ENCODE data around the gene NRXN3. TPM values are rescaled to one million over a fixed set of nuclear protein-coding genes. Genes with fewer than 3 reads are reported as not detected.

Gene NRXN3
- total and polyA plus RNA-seq, 2 of the 4 experiments (the other 2 are of a cell fraction): 4.8 to 25.1 TPM

DNA sequence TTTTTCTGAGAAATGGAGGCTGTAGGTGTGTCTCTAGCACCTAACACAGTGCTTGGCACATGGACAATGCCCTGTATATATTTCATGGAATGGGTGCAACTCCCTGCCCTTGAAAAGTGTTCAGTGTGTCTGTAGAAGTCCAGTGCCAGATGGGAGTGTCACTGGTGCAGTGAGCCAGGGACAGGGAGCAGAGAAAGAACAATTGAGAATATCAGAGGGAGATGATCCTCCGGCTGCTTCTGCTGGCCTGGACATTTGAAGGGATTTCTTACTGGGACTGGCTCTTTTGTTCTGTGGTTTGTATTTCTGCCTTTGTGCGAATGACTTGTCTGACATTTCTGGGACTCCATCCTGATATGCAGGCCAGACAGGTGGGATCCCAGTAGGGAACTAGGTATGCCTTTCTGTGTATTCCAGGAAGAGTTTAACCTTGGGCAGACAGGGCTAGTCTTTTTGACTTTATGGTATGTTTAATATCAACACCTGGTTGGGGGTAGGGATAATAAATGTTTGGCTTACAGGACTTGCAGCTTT, 328.0 kb downstream of the NRXN3 start:
- in situ Hi-C loops (cut with MboI; ENCODE audit: low sequenced_read_pairs): no loop called here
- no peak overlapping the region for H3K56ac ChIP-seq (ENCODE audit: extremely low read depth, insufficient read depth, low read length)
- no peak overlapping the region for H3K23ac ChIP-seq (ENCODE audit: low read depth, low read length)
- H4K5ac ChIP-seq (ENCODE audit: low read depth, low read length): no peak overlapping the region
- TF ChIP-seq, protein P1, sequence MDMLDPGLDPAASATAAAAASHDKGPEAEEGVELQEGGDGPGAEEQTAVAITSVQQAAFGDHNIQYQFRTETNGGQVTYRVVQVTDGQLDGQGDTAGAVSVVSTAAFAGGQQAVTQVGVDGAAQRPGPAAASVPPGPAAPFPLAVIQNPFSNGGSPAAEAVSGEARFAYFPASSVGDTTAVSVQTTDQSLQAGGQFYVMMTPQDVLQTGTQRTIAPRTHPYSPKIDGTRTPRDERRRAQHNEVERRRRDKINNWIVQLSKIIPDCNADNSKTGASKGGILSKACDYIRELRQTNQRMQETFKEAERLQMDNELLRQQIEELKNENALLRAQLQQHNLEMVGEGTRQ (IDR thresholded peaks at IDR 0.05; ENCODE audit: low read depth, low read length): no peak
- TF ChIP-seq NFE2L2 (IDR thresholded peaks at IDR 0.05; ENCODE audit: low read depth, low read length) (no peak), MAZ (IDR thresholded peaks at IDR 0.05; ENCODE audit: borderline replicate concordance, low read depth, low read length) (no peak), MAFK (IDR thresholded peaks at IDR 0.05; ENCODE audit: low read depth, low read length) (no peak), CEBPB (IDR thresholded peaks at IDR 0.05; ENCODE audit: low read depth, low read length) (no peak), RFX5 (IDR thresholded peaks at IDR 0.05; ENCODE audit: low read depth, low read length) (no peak), MXI1 (IDR thresholded peaks at IDR 0.05; ENCODE audit: borderline replicate concordance, low read depth, low read length) (no peak), CHD1 (IDR thresholded peaks at IDR 0.05; ENCODE audit: low read depth, low read length) (no peak), BHLHE40 (IDR thresholded peaks at IDR 0.05; ENCODE audit: low read depth, low read length) (no peak), POLR2A (IDR thresholded peaks at IDR 0.05; ENCODE audit: low read depth, low read length) (no peak), RAD21 (IDR thresholded peaks at IDR 0.05; ENCODE audit: low read length) (no peak), RCOR1 (IDR thresholded peaks at IDR 0.05; ENCODE audit: insufficient replicate concordance, low read length) (no peak), SMC3 (IDR thresholded peaks at IDR 0.05; ENCODE audit: low read depth, low read length) (no peak)
- TF ChIP-seq, protein P2, sequence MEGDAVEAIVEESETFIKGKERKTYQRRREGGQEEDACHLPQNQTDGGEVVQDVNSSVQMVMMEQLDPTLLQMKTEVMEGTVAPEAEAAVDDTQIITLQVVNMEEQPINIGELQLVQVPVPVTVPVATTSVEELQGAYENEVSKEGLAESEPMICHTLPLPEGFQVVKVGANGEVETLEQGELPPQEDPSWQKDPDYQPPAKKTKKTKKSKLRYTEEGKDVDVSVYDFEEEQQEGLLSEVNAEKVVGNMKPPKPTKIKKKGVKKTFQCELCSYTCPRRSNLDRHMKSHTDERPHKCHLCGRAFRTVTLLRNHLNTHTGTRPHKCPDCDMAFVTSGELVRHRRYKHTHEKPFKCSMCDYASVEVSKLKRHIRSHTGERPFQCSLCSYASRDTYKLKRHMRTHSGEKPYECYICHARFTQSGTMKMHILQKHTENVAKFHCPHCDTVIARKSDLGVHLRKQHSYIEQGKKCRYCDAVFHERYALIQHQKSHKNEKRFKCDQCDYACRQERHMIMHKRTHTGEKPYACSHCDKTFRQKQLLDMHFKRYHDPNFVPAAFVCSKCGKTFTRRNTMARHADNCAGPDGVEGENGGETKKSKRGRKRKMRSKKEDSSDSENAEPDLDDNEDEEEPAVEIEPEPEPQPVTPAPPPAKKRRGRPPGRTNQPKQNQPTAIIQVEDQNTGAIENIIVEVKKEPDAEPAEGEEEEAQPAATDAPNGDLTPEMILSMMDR (conservative IDR thresholded peaks at IDR 0.05; ENCODE audit: low read depth, low read length): no peak
- H2AK9ac ChIP-seq (replicated peaks; ENCODE audit: low read depth, low read length, poor library complexity): no peak overlapping the region
- H3K27ac ChIP-seq (ENCODE audit: insufficient read depth, low read length): no peak overlapping the region
- H3K27me3 ChIP-seq (ENCODE audit: control insufficient read depth, insufficient read depth, low read length): no peaks in the 10 kb centered on the region
- no peaks in the 10 kb centered on the region for H3K4me1 ChIP-seq (ENCODE audit: control insufficient read depth, insufficient read depth, low read length)
- no peak overlapping the region for H3K14ac ChIP-seq (replicated peaks; ENCODE audit: low read depth, low read length)
- intact Hi-C loops (cut with micrococcal nuclease): no loop called here
- no peak overlapping the region for H3K18ac ChIP-seq (ENCODE audit: low read depth, low read length)
- no peak overlapping the region for H3K4me3 ChIP-seq (ENCODE audit: insufficient read depth, low read depth, low read length)
- no peaks in the 10 kb centered on the region for H3K36me3 ChIP-seq (ENCODE audit: control insufficient read depth, insufficient read depth, low read length)
- no peaks in the 10 kb centered on the region for H4K20me1 ChIP-seq (ENCODE audit: insufficient read depth, low read length)
- ATAC-seq (ENCODE audit: low read depth) (no peak), DNase-seq (no peak)
- H2BK120ac ChIP-seq (ENCODE audit: low read depth, low read length): no peak overlapping the region
- POLR2A ChIA-PET (ENCODE audit: unreplicated experiment): no interaction called here
- H2BK20ac ChIP-seq (ENCODE audit: low read depth, low read length): no peak overlapping the region
- no peak overlapping the region for H4K91ac ChIP-seq (ENCODE audit: insufficient read depth, low read depth, low read length)
- no peak overlapping the region for H2AK5ac ChIP-seq (ENCODE audit: low read depth, low read length)
- no peaks in the 10 kb centered on the region for H3K9me1 ChIP-seq (ENCODE audit: insufficient read depth, low read length)
- peaks cover 20% of the 10 kb centered on the region for H3K9me3 ChIP-seq (ENCODE audit: control insufficient read depth, insufficient read depth, low read length)
- no peak overlapping the region for H3K4me2 ChIP-seq (ENCODE audit: low read depth, low read length)
- H2AFZ ChIP-seq (replicated peaks; ENCODE audit: low read length, poor library complexity): no peak overlapping the region
- WGBS, 2 experiments (ENCODE audit: extremely low coverage in 2 of 2, insufficient read length in 1 of 2): 33% methylated on average over 1 of the region's 2 CpGs; no CpG with 5 or more reads in 1 of the 2 experiments
- no peak overlapping the region for H3K4ac ChIP-seq (ENCODE audit: low read depth, low read length)
- H2BK5ac ChIP-seq (ENCODE audit: low read depth, low read length, poor library complexity, severe bottlenecking): no peak overlapping the region
- H3K79me1 ChIP-seq (ENCODE audit: low read depth in 1 of 2, low read length in 2 of 2): no peaks in the 10 kb centered on the region
- CTCF ChIA-PET: no interaction called here
- no peak overlapping the region for H4K8ac ChIP-seq (ENCODE audit: low read depth in 2 of 2, low read length in 2 of 2)
- no peak overlapping the region for H3K9ac ChIP-seq (ENCODE audit: low read depth, low read length)
- H2BK15ac ChIP-seq (ENCODE audit: low read depth, low read length): no peak overlapping the region
- dilution Hi-C loops (cut with HindIII; ENCODE audit: low sequenced_read_pairs, unreplicated experiment): no loop called here
- no TSS peak for BruUV-seq (replicated peaks)

Data from IMR-90 (cell line).